HCT116 (cell line): ENCODE measurements around the gene GMDS. TPM values are rescaled to one million over a fixed set of nuclear protein-coding genes. Genes with fewer than 3 reads are reported as not detected.

ENCODE experiments used
- ATAC-seq: fragments of 200-7000 bp; cut with Tn5 transposase; 2 replicates; pipeline ENCODE4 v1.9.1; 2020; ENCODE audit warnings: mild to moderate bottlenecking, moderate library complexity
- BruUV-seq: library from RNA; stranded (reverse); fragments of 400-500 nt; replicated peaks from 2 replicates; lab custom pipeline; 2021; lab: Mats Ljungman, UMichigan
- CTCF ChIA-PET: fragments of 300-600 bp; sonication (Branson Sonifier 250); formaldehyde crosslinking; loops from one replicate; lab custom pipeline; 2021; ENCODE audit warnings: antibody characterized with exemption; lab: Charles Lee
- POLR2A ChIA-PET: fragments of 300-600, 350-600 bp; sonication (Branson Sonifier 250); formaldehyde crosslinking; loops from one replicate; lab custom pipeline; 2021; ENCODE audit warnings: antibody characterized with exemption; lab: Charles Lee
- RAD21 ChIA-PET, 2 experiments: fragments of 300-600 bp; sonication (Branson Sonifier 250); formaldehyde crosslinking; loops; one replicate each; lab custom pipeline; 2023; ENCODE audit warnings: low total read pairs in 2 of 2; ENCODE audit not compliant: uncharacterized antibody in 2 of 2, unreplicated experiment in 2 of 2, low non-redundant PET in 1 of 2; lab: Charles Lee
- DNase-seq: peaks from one replicate; pipeline ENCODE4 v3.0.0-alpha.2; 2010; ENCODE audit warnings: low read depth, low spot score
- H2AFZ ChIP-seq: fragments of 200-600 bp; shearing (Covaris generic), sonication (generic); 2 replicates; pipeline ENCODE4 v1.6.1; 2017; ENCODE audit warnings: low read depth, mixed run types, mixed read lengths, antibody characterized with exemption, low read length; ENCODE audit not compliant: poor library complexity, severe bottlenecking
- H3K27ac ChIP-seq: 2 replicates; pipeline ENCODE4 v1.5.1; 2012; ENCODE audit warnings: low read depth, low read length
- H3K27me3 ChIP-seq: fragments of 200-600 bp; sonication (generic); 2 replicates; pipeline ENCODE4 v1.6.1; 2016; ENCODE audit warnings: mixed run types, low read length, mixed read lengths; ENCODE audit not compliant: insufficient read depth
- H3K36me3 ChIP-seq, 2 experiments: fragments of 200-500 bp in 1 of 2; fragments of 200-600 bp in 1 of 2; sonication (Bioruptor generic) in 1 of 2; sonication (generic) in 1 of 2; 2 replicates each; pipeline versions ENCODE4 v1.5.1 to v1.6.1; 2014 to 2016; ENCODE audit warnings: low read length in 2 of 2, inconsistent platforms in 1 of 2, mixed read lengths in 1 of 2, mixed run types in 1 of 2; ENCODE audit not compliant: insufficient read depth in 2 of 2, control insufficient read depth in 1 of 2
- H3K4me1 ChIP-seq, 2 experiments: fragments of 200-600 bp in 1 of 2; sonication (generic) in 1 of 2; 2 replicates each; pipeline versions ENCODE4 v1.5.1 to v1.6.1; 2012 to 2017; ENCODE audit warnings: low read length in 2 of 2, inconsistent platforms in 1 of 2, mild to moderate bottlenecking in 1 of 2, mixed read lengths in 1 of 2, mixed run types in 1 of 2, moderate library complexity in 1 of 2; ENCODE audit not compliant: insufficient read depth in 2 of 2, control insufficient read depth in 1 of 2
- H3K4me2 ChIP-seq: fragments of 200-600 bp; sonication (generic); 2 replicates; pipeline ENCODE4 v1.6.1; 2017; ENCODE audit warnings: mixed run types, low read length, mixed read lengths
- H3K4me3 ChIP-seq, 2 experiments: fragments of 200-600 bp in 1 of 2; sonication (generic) in 1 of 2; replicated peaks in 1 of 2; 2 replicates each; pipeline ENCODE4 v1.5.1; 2011 to 2016; ENCODE audit warnings: low read length in 2 of 2, control low read depth in 1 of 2, low read depth in 1 of 2, mild to moderate bottlenecking in 1 of 2, mixed read lengths in 1 of 2, mixed run types in 1 of 2
- H3K79me2 ChIP-seq: fragments of 200-600 bp; sonication (generic); 2 replicates; pipeline ENCODE4 v1.6.1; 2017; ENCODE audit warnings: mild to moderate bottlenecking, mixed run types, low read length, moderate library complexity, mixed read lengths; ENCODE audit not compliant: insufficient read depth
- H3K9ac ChIP-seq: fragments of 200-600 bp; sonication (generic); 2 replicates; pipeline ENCODE4 v1.6.1; 2016; ENCODE audit warnings: low read length, mixed read lengths
- H3K9me2 ChIP-seq: fragments of 200-600 bp; sonication (generic), shearing (Covaris generic); 2 replicates; pipeline ENCODE4 v1.6.1; 2017; ENCODE audit warnings: mixed run types, mild to moderate bottlenecking, moderate library complexity; ENCODE audit not compliant: insufficient read depth
- H3K9me3 ChIP-seq, 2 experiments: fragments of 200-500 bp in 1 of 2; fragments of 200-600 bp in 1 of 2; sonication (Bioruptor generic) in 1 of 2; sonication (generic) in 1 of 2; 2 replicates each; pipeline ENCODE4 v1.6.1; 2014 to 2017; ENCODE audit warnings: low read length in 2 of 2, mixed read lengths in 2 of 2, inconsistent platforms in 1 of 2, low read depth in 1 of 2, mild to moderate bottlenecking in 1 of 2, mixed run types in 1 of 2, moderate library complexity in 1 of 2; ENCODE audit not compliant: control insufficient read depth in 1 of 2, insufficient read depth in 1 of 2
- H4K20me1 ChIP-seq: fragments of 200-600 bp; sonication (generic), shearing (Covaris generic); 2 replicates; pipeline ENCODE4 v1.6.1; 2017; ENCODE audit warnings: mixed run types, mild to moderate bottlenecking, moderate library complexity; ENCODE audit not compliant: insufficient read depth
- EZH2 ChIP-seq: fragments of 200-600 bp; sonication (generic); IDR thresholded peaks from 2 replicates; pipeline ENCODE4 v1.6.1; 2017; ENCODE audit warnings: antibody characterized with exemption, mixed run types
- POLR2AphosphoS5 ChIP-seq: IDR thresholded peaks from 2 replicates; pipeline ENCODE4 v1.6.1; 2011; ENCODE audit warnings: mild to moderate bottlenecking, low read depth, low read length, moderate library complexity
- SIN3A ChIP-seq: IDR thresholded peaks from 2 replicates; pipeline ENCODE4 v1.6.1; 2012; ENCODE audit warnings: low read depth
- intact Hi-C: fragments of 100-400 bp; cut with micrococcal nuclease; formaldehyde crosslinking; loops from 2 replicates; pipeline ENCODE4 v1.10.0; 2022
- total RNA-seq: library from RNA; stranded (reverse); gene quantifications from one replicate; pipeline ENCODE4 v1.2.1, GENCODE V29; 2021; ENCODE audit not compliant: unreplicated experiment
- TF ChIP-seq, protein P1 (sequence below): IDR thresholded peaks from 2 replicates; pipeline ENCODE4 v1.6.1; 2011; ENCODE audit warnings: mild to moderate bottlenecking, low read length, moderate library complexity; ENCODE audit not compliant: insufficient replicate concordance; ENCODE audit errors: extremely low read depth
- TF ChIP-seq, protein P2 (sequence below): IDR thresholded peaks from 2 replicates; pipeline ENCODE4 v1.6.1; 2012
- TF ChIP-seq, protein P3 (sequence below): IDR thresholded peaks from 2 replicates; pipeline ENCODE4 v1.6.1; 2012

The GMDS gene
- total RNA-seq, 1 experiment from 2014 or later: 34.4 TPM

DNA sequence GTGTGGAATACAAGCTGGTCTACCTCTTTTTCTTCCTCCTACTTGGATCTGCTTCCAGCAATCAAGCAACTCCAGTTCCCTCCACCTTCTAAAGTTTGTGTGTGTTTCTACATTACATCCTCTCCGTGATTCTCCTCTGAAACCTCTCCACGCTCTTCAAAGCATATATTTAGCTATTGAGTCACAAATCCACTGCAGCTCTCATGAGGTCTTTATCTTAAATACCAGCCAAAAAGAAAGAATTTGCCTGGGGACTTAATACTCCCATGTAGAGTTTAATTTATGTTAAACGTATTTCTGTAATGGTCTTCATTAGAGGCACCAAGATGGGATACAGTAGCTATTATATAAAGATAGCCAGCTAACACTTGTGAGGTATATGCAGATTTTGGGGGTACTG is 557.0 kb downstream of the GMDS start:
- peaks cover 12 to 16% of the 10 kb centered on the region in 2 experiments; a peak in 2 of 4 replicates for H3K4me1 ChIP-seq
- POLR2A ChIA-PET: no interaction called here
- H2AFZ ChIP-seq: no peak overlapping the region

More for the DNA sequence above, 557.0 kb downstream of the GMDS start:
- Histone ChIP-seq H3K4me2 (no peak overlapping the region), H3K9ac (no peak overlapping the region), H4K20me1 (no peaks in the 10 kb centered on the region), H3K27ac (no peak overlapping the region), H3K36me3 (no peaks in the 10 kb centered on the region), H3K4me3 (no peak overlapping the region), H3K9me3 (no peaks in the 10 kb centered on the region), H3K79me2 (no peaks in the 10 kb centered on the region), H3K27me3 (no peaks in the 10 kb centered on the region), H3K9me2 (no peaks in the 10 kb centered on the region)
- DNase-seq (no peak), ATAC-seq (no peak)
- no TSS peak for BruUV-seq
- TF ChIP-seq EZH2: no peak
- TF ChIP-seq POLR2AphosphoS5: no peak
- TF ChIP-seq, protein P1, sequence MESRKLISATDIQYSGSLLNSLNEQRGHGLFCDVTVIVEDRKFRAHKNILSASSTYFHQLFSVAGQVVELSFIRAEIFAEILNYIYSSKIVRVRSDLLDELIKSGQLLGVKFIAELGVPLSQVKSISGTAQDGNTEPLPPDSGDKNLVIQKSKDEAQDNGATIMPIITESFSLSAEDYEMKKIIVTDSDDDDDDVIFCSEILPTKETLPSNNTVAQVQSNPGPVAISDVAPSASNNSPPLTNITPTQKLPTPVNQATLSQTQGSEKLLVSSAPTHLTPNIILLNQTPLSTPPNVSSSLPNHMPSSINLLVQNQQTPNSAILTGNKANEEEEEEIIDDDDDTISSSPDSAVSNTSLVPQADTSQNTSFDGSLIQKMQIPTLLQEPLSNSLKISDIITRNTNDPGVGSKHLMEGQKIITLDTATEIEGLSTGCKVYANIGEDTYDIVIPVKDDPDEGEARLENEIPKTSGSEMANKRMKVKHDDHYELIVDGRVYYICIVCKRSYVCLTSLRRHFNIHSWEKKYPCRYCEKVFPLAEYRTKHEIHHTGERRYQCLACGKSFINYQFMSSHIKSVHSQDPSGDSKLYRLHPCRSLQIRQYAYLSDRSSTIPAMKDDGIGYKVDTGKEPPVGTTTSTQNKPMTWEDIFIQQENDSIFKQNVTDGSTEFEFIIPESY: no peak
- TF ChIP-seq, protein P2, sequence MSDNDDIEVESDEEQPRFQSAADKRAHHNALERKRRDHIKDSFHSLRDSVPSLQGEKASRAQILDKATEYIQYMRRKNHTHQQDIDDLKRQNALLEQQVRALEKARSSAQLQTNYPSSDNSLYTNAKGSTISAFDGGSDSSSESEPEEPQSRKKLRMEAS: no peak
- TF ChIP-seq SIN3A: no peak
- TF ChIP-seq, protein P3, sequence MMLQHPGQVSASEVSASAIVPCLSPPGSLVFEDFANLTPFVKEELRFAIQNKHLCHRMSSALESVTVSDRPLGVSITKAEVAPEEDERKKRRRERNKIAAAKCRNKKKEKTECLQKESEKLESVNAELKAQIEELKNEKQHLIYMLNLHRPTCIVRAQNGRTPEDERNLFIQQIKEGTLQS: no peak
- intact Hi-C loops: loop anchor here (5.0 kb wide), 1 partner anchor 81 kb away; the partner anchor contains the start of gene FOXC1
- ChIA-PET RAD21 (no interaction called here), CTCF (interaction anchor here (1.7 kb wide), 1 partner anchor 76 kb away, joined by 7 read pairs; no protein-coding TSS in a partner anchor)
